IMR-90 (cell line): ENCODE measurements around the gene CASS4. TPM values are rescaled to one million over a fixed set of nuclear protein-coding genes. Genes with fewer than 3 reads are reported as not detected.

Source experiments
- ATAC-seq: fragments of 200-7000 bp; cut with Tn5 transposase; 2 replicates; pipeline ENCODE4 v1.9.1; 2020; ENCODE audit warnings: low read depth, mild to moderate bottlenecking, moderate library complexity
- BruUV-seq: library from RNA; stranded (reverse); fragments of 400-500 nt; replicated peaks from 2 replicates; lab custom pipeline; 2021; lab: Mats Ljungman, UMichigan
- CTCF ChIA-PET: fragments of 300-600 bp; formaldehyde crosslinking; extraction: SDS; loops from one replicate; lab custom pipeline; 2021; ENCODE audit warnings: antibody characterized with exemption; lab: Yijun Ruan, JAX
- POLR2A ChIA-PET: fragments of 300-600 bp; sonication (Branson Sonifier 250); formaldehyde crosslinking; loops from one replicate; lab custom pipeline; 2022; ENCODE audit warnings: antibody characterized with exemption; ENCODE audit not compliant: unreplicated experiment; lab: Charles Lee
- DNase-seq: peaks from one replicate; pipeline ENCODE4 v3.0.0; 2013
- H2AFZ ChIP-seq: replicated peaks from 2 replicates; pipeline ENCODE3; 2013; ENCODE audit warnings: low read length, mild to moderate bottlenecking; ENCODE audit not compliant: poor library complexity
- H2AK5ac ChIP-seq: 2 replicates; pipeline ENCODE4 v1.6.1; 2013; ENCODE audit warnings: low read depth, low read length, inconsistent platforms
- H2AK9ac ChIP-seq: replicated peaks from 2 replicates; pipeline ENCODE3; 2013; ENCODE audit warnings: mild to moderate bottlenecking, low read depth, low read length, moderate library complexity; ENCODE audit not compliant: poor library complexity
- H2BK120ac ChIP-seq: 2 replicates; pipeline ENCODE4 v1.6.1; 2013; ENCODE audit warnings: low read depth, low read length, inconsistent platforms
- H2BK15ac ChIP-seq: 3 replicates; pipeline ENCODE4 v1.6.1; 2013; ENCODE audit warnings: low read depth, low read length, inconsistent platforms
- H2BK20ac ChIP-seq: 2 replicates; pipeline ENCODE4 v1.6.1; 2013; ENCODE audit warnings: low read depth, mild to moderate bottlenecking, inconsistent platforms, low read length, moderate library complexity
- H2BK5ac ChIP-seq: 2 replicates; pipeline ENCODE4 v1.6.1; 2013; ENCODE audit warnings: mild to moderate bottlenecking, low read depth, low read length, inconsistent platforms; ENCODE audit not compliant: poor library complexity, severe bottlenecking
- H3K14ac ChIP-seq: replicated peaks from 2 replicates; pipeline ENCODE4 v1.6.1; 2013; ENCODE audit warnings: low read depth, low read length, inconsistent platforms
- H3K18ac ChIP-seq: 2 replicates; pipeline ENCODE4 v1.6.1; 2013; ENCODE audit warnings: low read depth, low read length, control low read depth
- H3K23ac ChIP-seq: 2 replicates; pipeline ENCODE4 v1.6.1; 2013; ENCODE audit warnings: low read depth, low read length, inconsistent platforms
- H3K27ac ChIP-seq: 2 replicates; pipeline ENCODE4 v1.5.1; 2013; ENCODE audit warnings: mild to moderate bottlenecking, control low read depth, low read length; ENCODE audit not compliant: insufficient read depth
- H3K27me3 ChIP-seq: 2 replicates; pipeline ENCODE4 v1.6.1; 2013; ENCODE audit warnings: low read length; ENCODE audit not compliant: control insufficient read depth, insufficient read depth
- H3K36me3 ChIP-seq: 2 replicates; pipeline ENCODE4 v1.6.1; 2013; ENCODE audit warnings: low read length, mixed read lengths; ENCODE audit not compliant: control insufficient read depth, insufficient read depth
- H3K4ac ChIP-seq: 2 replicates; pipeline ENCODE4 v1.6.1; 2013; ENCODE audit warnings: low read depth, low read length, inconsistent platforms
- H3K4me1 ChIP-seq: 2 replicates; pipeline ENCODE4 v1.6.1; 2013; ENCODE audit warnings: low read length, mixed read lengths; ENCODE audit not compliant: control insufficient read depth, insufficient read depth
- H3K4me2 ChIP-seq: 2 replicates; pipeline ENCODE4 v1.6.1; 2013; ENCODE audit warnings: low read depth, mild to moderate bottlenecking, control low read depth, low read length, moderate library complexity
- H3K4me3 ChIP-seq: 2 replicates; pipeline ENCODE4 v1.5.1; 2013; ENCODE audit warnings: low read depth, mild to moderate bottlenecking, control low read depth, low read length, moderate library complexity; ENCODE audit not compliant: insufficient read depth
- H3K56ac ChIP-seq: 2 replicates; pipeline ENCODE4 v1.6.1; 2013; ENCODE audit warnings: low read length, inconsistent platforms; ENCODE audit not compliant: insufficient read depth; ENCODE audit errors: extremely low read depth
- H3K79me1 ChIP-seq, 2 experiments: 2 replicates each; pipeline ENCODE4 v1.6.1; 2013; ENCODE audit warnings: low read length in 2 of 2, inconsistent platforms in 1 of 2, low read depth in 1 of 2
- H3K9ac ChIP-seq: 2 replicates; pipeline ENCODE4 v1.6.1; 2013; ENCODE audit warnings: low read depth, low read length, control low read depth
- H3K9me1 ChIP-seq: 2 replicates; pipeline ENCODE4 v1.6.1; 2013; ENCODE audit warnings: low read length, inconsistent platforms; ENCODE audit not compliant: insufficient read depth
- H3K9me3 ChIP-seq: 2 replicates; pipeline ENCODE4 v1.6.1; 2013; ENCODE audit warnings: low read length; ENCODE audit not compliant: control insufficient read depth, insufficient read depth
- H4K20me1 ChIP-seq: 2 replicates; pipeline ENCODE4 v1.6.1; 2013; ENCODE audit warnings: low read length, inconsistent platforms; ENCODE audit not compliant: insufficient read depth
- H4K5ac ChIP-seq: 2 replicates; pipeline ENCODE4 v1.6.1; 2013; ENCODE audit warnings: mild to moderate bottlenecking, low read depth, low read length, control low read depth
- H4K8ac ChIP-seq, 2 experiments: 2 replicates each; pipeline ENCODE4 v1.6.1; 2013; ENCODE audit warnings: low read depth in 2 of 2, low read length in 2 of 2, control low read depth in 1 of 2, inconsistent platforms in 1 of 2
- H4K91ac ChIP-seq: 2 replicates; pipeline ENCODE4 v1.6.1; 2013; ENCODE audit warnings: low read depth, low read length, inconsistent platforms; ENCODE audit not compliant: insufficient read depth
- BHLHE40 ChIP-seq: fragments of 150-350 bp; IDR thresholded peaks from 2 replicates; pipeline ENCODE4 v1.6.1; 2016; ENCODE audit warnings: mild to moderate bottlenecking, low read depth, low read length
- CEBPB ChIP-seq: IDR thresholded peaks from 2 replicates; pipeline ENCODE4 v1.6.1; 2012; ENCODE audit warnings: low read depth, low read length, improper control_type of control experiment
- CHD1 ChIP-seq: IDR thresholded peaks from 2 replicates; pipeline ENCODE4 v1.6.1; 2012; ENCODE audit warnings: low read depth, low read length, improper control_type of control experiment
- FOS ChIP-seq: fragments of 150-350 bp; IDR thresholded peaks from 2 replicates; pipeline ENCODE4 v1.6.1; 2016; ENCODE audit warnings: low read depth, low read length
- MAFK ChIP-seq: IDR thresholded peaks from 2 replicates; pipeline ENCODE4 v1.6.1; 2012; ENCODE audit warnings: low read depth, low read length, improper control_type of control experiment
- MAZ ChIP-seq: IDR thresholded peaks from 2 replicates; pipeline ENCODE4 v1.6.1; 2012; ENCODE audit warnings: low read depth, mild to moderate bottlenecking, low read length, improper control_type of control experiment, moderate library complexity, borderline replicate concordance
- MXI1 ChIP-seq: IDR thresholded peaks from 2 replicates; pipeline ENCODE4 v1.6.1; 2012; ENCODE audit warnings: low read depth, mild to moderate bottlenecking, low read length, moderate library complexity, borderline replicate concordance
- NFE2L2 ChIP-seq: fragments of 150-350 bp; IDR thresholded peaks from 2 replicates; pipeline ENCODE4 v1.6.1; 2016; ENCODE audit warnings: low read depth, mild to moderate bottlenecking, low read length
- POLR2A ChIP-seq: IDR thresholded peaks from 2 replicates; pipeline ENCODE4 v1.6.1; 2012; ENCODE audit warnings: mild to moderate bottlenecking, low read depth, low read length
- RAD21 ChIP-seq: IDR thresholded peaks from 2 replicates; pipeline ENCODE4 v1.6.1; 2012; ENCODE audit warnings: low read length, improper control_type of control experiment
- RCOR1 ChIP-seq: IDR thresholded peaks from 2 replicates; pipeline ENCODE4 v1.6.1; 2012; ENCODE audit warnings: mild to moderate bottlenecking, low read length, improper control_type of control experiment; ENCODE audit not compliant: insufficient replicate concordance
- RFX5 ChIP-seq: IDR thresholded peaks from 2 replicates; pipeline ENCODE4 v1.8.0; 2012; ENCODE audit warnings: low read depth, mild to moderate bottlenecking, low read length, moderate library complexity
- SMC3 ChIP-seq: fragments of 150-350 bp; IDR thresholded peaks from 2 replicates; pipeline ENCODE4 v1.6.1; 2016; ENCODE audit warnings: low read depth, mild to moderate bottlenecking, antibody characterized with exemption, low read length, moderate library complexity
- WGBS, 2 experiments: methylation state at CpG; one replicate each; pipeline versions ENCODE4 v1.1.5 to v1.1.7; 2013; ENCODE audit warnings: missing lambda C conversion rate in 2 of 2; ENCODE audit not compliant: insufficient read length in 1 of 2; ENCODE audit errors: extremely low coverage in 2 of 2; 5-methylcytosine and 5-hydroxymethylcytosine counted together
- dilution Hi-C: fragments of 300-500 bp; cut with HindIII; formaldehyde crosslinking; loops from one replicate; pipeline ENCODE4 v1.14.3; 2018; ENCODE audit warnings: low sequenced_read_pairs; ENCODE audit not compliant: unreplicated experiment
- in situ Hi-C: fragments of 300-500 bp; cut with MboI; formaldehyde crosslinking; loops from 3 replicates; pipeline ENCODE4 v1.14.3; 2019; ENCODE audit warnings: low sequenced_read_pairs, inconsistent platforms, mixed read lengths
- intact Hi-C: fragments of 100-400 bp; cut with micrococcal nuclease; formaldehyde crosslinking; loops from 2 replicates; pipeline ENCODE4 v1.10.0; 2022
- polyA plus RNA-seq, 3 experiments: library from polyadenylated mRNA; depleted of rRNA; stranded (reverse); fragments of >200 nt; gene quantifications; 2 replicates each; pipeline ENCODE4 v1.2.3, GENCODE V29; 2012; ENCODE audit warnings: low replicate concordance in 1 of 3
- total RNA-seq: library from RNA; depleted of rRNA; stranded (reverse); fragments of >200 nt; gene quantifications from 2 replicates; pipeline ENCODE4 v1.2.3, GENCODE V29; 2012
- TF ChIP-seq, protein P1 (sequence below): conservative IDR thresholded peaks from 2 replicates; pipeline ENCODE4 v1.5.1; 2012; ENCODE audit warnings: mild to moderate bottlenecking, low read depth, low read length, improper control_type of control experiment
- TF ChIP-seq, protein P2 (sequence below): fragments of 150-350 bp; IDR thresholded peaks from 2 replicates; pipeline ENCODE4 v1.6.1; 2016; ENCODE audit warnings: low read depth, mild to moderate bottlenecking, low read length, moderate library complexity, borderline replicate concordance
- TF ChIP-seq, protein P3 (sequence below): fragments of 150-350 bp; IDR thresholded peaks from 2 replicates; pipeline ENCODE4 v1.6.1; 2017; ENCODE audit warnings: mild to moderate bottlenecking, antibody characterized with exemption, low read length, low read depth

CASS4 gene
- total and polyA plus RNA-seq, 2 of the 4 experiments (the other 2 are of a cell fraction), result 25.8 to 26.5 TPM

DNA sequence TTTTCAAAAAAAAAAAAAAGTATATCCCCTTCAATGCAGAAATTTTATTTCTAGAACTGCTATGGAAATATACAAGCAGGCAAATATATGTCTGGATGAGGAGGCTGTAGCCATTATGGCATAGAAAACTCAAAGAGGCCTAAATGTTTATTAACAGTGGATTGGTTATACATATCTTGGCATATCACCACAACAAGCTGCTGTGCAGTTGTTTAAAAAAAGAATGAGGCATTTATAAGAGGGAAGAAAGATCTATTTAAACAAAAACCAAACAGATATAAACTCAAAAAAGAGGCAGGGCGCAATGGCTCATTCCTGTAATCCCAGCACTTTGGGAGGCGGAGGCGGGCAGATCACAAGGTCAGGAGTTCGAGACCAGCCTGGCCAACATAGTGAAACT is 26.2 kb downstream of the CASS4 start:
- CTCF ChIA-PET, result interaction anchor here (0.6 kb wide), 2 partner anchors 909 to 1454 kb away, joined by 3 to 4 read pairs; no protein-coding TSS in a partner anchor
- Histone ChIP-seq H3K9me1 (peaks cover 18% of the 10 kb centered on the region), H3K14ac (no peak overlapping the region), H4K91ac (peak overlapping the region; percentile 95), H3K4me3 (no peak overlapping the region), H2BK20ac (peak overlapping the region; percentile 97), H3K9me3 (no peaks in the 10 kb centered on the region), H3K27me3 (no peaks in the 10 kb centered on the region), H3K27ac (peak overlapping the region; percentile 92), H3K18ac (peak overlapping the region; percentile 94), H3K36me3 (peaks cover 9% of the 10 kb centered on the region; the same call in 1 of the 2 replicates), H3K79me1 (peaks cover 13 to 39% of the 10 kb centered on the region in 2 experiments), H2AK9ac (no peak overlapping the region), H3K23ac (0 out of 2 replicates have a peak overlapping the region, but pooled peaks have one; percentile 50), H3K4me1 (peaks cover 26% of the 10 kb centered on the region), H2BK5ac (peak overlapping the region; percentile 95), H3K4ac (peak overlapping the region; percentile 95), H3K4me2 (no peak overlapping the region), H4K8ac (peak overlapping the region; percentile 78 to 94), H2BK15ac (peak overlapping the region; percentile 79; the same call in 2 of the 3 replicates), H2BK120ac (peak overlapping the region; percentile 95), H4K20me1 (no peaks in the 10 kb centered on the region), H2AFZ (no peak overlapping the region), H4K5ac (peak overlapping the region; percentile 92), H3K9ac (no peak overlapping the region), H2AK5ac (peak overlapping the region; percentile 95), H3K56ac (0 out of 2 replicates have a peak overlapping the region, but pooled peaks have one; percentile 21)
- intact Hi-C loops, result no loop called here
- TF ChIP-seq RFX5 (no peak), POLR2A (no peak), FOS (no peak), MAZ (no peak), MAFK (no peak), RCOR1 (no peak), CHD1 (no peak), CEBPB (no peak), SMC3 (no peak), NFE2L2 (no peak), RAD21 (no peak), BHLHE40 (no peak), MXI1 (no peak)
- TF ChIP-seq, protein P1, sequence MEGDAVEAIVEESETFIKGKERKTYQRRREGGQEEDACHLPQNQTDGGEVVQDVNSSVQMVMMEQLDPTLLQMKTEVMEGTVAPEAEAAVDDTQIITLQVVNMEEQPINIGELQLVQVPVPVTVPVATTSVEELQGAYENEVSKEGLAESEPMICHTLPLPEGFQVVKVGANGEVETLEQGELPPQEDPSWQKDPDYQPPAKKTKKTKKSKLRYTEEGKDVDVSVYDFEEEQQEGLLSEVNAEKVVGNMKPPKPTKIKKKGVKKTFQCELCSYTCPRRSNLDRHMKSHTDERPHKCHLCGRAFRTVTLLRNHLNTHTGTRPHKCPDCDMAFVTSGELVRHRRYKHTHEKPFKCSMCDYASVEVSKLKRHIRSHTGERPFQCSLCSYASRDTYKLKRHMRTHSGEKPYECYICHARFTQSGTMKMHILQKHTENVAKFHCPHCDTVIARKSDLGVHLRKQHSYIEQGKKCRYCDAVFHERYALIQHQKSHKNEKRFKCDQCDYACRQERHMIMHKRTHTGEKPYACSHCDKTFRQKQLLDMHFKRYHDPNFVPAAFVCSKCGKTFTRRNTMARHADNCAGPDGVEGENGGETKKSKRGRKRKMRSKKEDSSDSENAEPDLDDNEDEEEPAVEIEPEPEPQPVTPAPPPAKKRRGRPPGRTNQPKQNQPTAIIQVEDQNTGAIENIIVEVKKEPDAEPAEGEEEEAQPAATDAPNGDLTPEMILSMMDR, result no peak
- TF ChIP-seq, protein P2, sequence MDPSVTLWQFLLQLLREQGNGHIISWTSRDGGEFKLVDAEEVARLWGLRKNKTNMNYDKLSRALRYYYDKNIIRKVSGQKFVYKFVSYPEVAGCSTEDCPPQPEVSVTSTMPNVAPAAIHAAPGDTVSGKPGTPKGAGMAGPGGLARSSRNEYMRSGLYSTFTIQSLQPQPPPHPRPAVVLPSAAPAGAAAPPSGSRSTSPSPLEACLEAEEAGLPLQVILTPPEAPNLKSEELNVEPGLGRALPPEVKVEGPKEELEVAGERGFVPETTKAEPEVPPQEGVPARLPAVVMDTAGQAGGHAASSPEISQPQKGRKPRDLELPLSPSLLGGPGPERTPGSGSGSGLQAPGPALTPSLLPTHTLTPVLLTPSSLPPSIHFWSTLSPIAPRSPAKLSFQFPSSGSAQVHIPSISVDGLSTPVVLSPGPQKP, result no peak
- TF ChIP-seq, protein P3, sequence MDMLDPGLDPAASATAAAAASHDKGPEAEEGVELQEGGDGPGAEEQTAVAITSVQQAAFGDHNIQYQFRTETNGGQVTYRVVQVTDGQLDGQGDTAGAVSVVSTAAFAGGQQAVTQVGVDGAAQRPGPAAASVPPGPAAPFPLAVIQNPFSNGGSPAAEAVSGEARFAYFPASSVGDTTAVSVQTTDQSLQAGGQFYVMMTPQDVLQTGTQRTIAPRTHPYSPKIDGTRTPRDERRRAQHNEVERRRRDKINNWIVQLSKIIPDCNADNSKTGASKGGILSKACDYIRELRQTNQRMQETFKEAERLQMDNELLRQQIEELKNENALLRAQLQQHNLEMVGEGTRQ, result no peak
- POLR2A ChIA-PET, result interaction anchor here (0.5 kb wide), 1 partner anchor 53 kb away, joined by 13 read pairs; no protein-coding TSS in a partner anchor
- 40% methylated on average over 3 of the region's 4 CpGs; no CpG with 5 or more reads in 1 of the 2 experiments for WGBS, 2 experiments
- in situ Hi-C loops, result no loop called here
- dilution Hi-C loops, result no loop called here
- ATAC-seq (peak; percentile 2; the same call in 1 of the 2 replicates), DNase-seq (peak; percentile 71)
- BruUV-seq, result no TSS peak
